NCI-H69 (cell line): ENCODE results near the gene MLPH.
"Not testable (repeated sequence)": the region's sequence is repeated elsewhere in the genome, so short reads cannot be mapped to it uniquely, and the experiment has no call there.

ENCODE experiments used
- DNase-seq: peaks from one replicate; lab custom pipeline; 2025; lab: John Stamatoyannopoulos, UW

Gene MLPH

DNA sequence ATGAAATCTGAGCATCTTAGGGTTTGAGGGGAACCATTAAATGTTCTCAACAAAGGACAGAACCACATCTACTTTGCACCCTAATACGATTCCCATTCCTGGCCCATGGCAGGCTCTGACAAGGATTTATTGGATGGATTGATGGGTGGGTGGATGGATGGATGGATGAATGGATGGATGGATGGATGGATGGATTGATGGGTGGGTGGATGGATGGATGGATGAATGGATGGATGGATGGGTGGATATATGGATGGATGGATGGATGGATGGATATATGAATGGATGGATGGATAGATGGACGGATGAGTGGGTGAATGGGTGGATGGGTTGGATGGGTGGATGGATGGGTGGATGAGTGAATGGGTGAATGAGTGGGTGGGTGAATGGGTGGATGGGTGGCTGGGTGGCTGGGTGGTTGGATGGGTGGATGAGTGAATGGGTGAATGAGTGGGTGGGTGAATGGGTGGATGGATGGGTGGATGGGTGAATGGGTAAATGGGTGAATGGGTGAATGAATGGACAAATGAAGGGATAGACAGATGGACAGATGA, 29.6 kb upstream of the MLPH start:
- no peak for DNase-seq

- DNase-seq = no peak
Observed at GRCh38 chr2:237458519-237458918, 28.5 kb upstream of the MLPH start.

- no peak for DNase-seq
Observed at GRCh38 chr2:237459226-237459625, 27.8 kb upstream of the MLPH start.

DNA sequence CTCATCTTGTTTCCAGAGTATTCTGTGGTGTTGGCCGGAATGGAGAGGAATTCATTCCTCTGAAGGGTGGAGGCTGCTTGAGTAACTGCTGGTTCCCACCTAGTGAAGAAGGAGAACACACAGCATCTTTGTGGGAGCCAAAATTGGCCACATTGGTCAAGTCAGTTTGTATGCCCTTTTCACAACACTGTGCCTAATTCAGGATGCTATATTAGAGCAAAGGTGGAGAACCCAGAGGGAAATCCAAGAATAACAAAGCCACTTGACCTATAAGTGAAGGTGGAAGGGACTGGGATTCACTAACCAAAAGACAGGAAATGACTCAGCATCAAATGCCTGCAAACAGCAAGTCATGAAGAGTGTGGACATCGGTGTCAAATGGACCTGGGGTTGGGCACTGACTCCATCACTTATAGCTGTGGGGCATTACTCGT, 27.3 kb upstream of the MLPH start:
- DNase-seq = no peak

- DNase-seq = no peak
Observed at GRCh38 chr2:237464757-237465391, 22.2 kb upstream of the MLPH start.

DNA sequence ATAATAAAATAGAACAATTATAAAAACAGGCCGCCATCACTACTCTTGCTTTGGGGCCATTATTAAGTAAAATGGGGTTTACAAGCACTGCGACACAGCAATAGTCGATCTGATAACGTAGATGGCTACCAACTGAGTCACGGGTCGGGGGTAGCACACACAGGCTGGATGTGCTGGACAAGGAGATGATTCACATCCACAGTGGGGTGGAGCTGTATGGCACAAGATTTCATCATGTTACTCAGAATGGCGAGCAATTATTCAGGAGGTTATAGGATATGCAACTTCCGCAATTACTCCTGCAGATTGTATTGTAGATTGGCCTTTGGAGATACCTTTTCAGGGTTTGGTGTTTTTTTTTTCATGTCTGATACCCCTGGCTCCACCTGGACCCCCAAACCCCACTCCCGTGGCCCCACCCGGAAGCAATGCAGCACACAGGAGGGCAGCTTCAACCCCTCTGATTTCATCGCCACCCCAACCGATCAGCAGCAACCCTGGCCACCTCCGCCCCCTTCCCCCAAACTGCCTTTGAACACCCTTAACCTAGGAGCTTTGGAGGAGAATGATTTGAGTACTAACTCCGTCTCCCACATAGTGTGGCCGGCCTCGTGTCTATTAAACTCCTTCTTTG, 21.4 kb upstream of the MLPH start:
- no peak for DNase-seq

DNA sequence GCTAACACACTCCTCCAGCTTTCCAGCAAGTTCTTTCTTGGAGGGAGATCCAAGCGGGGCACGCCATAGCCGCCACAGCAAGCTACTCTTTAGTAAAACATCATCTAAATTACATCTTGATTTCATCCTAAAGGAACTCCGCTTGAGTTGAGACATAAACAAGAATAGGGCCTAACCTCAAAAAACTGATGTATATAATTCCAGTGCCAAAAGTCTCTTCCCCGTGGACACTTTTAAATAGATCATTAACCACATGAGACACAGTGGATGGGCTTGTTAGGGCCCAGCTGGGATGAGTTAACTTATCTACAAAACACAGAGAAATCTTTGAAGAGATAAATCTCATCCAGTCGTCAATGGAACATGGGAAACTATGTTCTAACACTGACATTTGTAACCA, 20.8 kb upstream of the MLPH start:
- DNase-seq = no peak

GRCh38 chr2:237467447-237468179, 19.4 kb upstream of the MLPH start:
- DNase-seq = no peak

- DNase-seq = not testable (repeated sequence)
Observed at GRCh38 chr2:237469410-237469809, 17.6 kb upstream of the MLPH start.

DNA sequence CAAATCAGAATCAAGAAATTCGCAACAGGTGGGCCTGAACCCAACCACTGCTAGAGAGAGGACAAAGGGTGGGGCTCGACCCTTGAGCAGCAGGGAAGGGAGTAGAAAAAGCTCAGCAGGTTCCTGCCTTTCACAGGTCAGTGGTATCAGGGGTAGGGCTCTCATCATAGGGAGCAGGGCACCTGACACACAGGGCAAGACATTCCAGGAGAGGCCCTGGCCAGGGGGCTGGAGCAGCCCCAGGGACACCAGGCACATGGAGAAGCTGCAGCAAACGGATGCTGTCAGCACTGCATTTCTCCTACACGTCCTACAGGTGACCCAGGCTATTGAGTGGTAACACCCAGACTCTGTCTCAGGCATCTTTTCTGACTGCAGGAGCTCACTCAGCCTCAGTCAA, 17.2 kb upstream of the MLPH start:
- no peak for DNase-seq

GRCh38 chr2:237470914-237471313, 16.1 kb upstream of the MLPH start:
- no peak for DNase-seq

GRCh38 chr2:237471438-237472186, 15.4 kb upstream of the MLPH start:
- DNase-seq = peak; percentile 72

DNA sequence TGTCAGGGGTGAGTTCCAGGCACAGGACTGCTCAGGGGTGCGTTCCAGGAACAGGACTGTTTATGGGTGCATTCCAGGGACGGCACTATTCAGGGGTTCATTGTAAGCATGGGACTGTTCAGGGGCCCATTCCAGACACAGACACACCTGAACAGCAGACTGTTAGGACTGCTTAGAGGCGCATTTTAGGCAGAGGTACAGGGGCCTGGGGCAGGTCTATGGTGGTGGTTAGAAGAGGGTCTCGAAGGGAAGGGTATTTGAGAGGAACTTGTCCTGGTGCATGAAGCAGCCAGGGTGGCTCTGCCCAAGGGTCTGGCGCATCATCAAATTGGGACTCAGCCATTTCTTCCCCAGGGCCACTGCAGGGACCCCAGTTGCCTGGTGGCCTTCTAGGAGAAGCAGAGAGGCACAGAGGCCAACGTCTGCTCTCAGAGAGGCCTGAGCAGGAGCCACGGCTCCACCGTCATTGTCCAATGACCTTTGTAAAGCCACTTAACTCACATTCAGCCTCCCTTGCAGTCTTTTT, 14.8 kb upstream of the MLPH start:
- DNase-seq = no peak

DNA sequence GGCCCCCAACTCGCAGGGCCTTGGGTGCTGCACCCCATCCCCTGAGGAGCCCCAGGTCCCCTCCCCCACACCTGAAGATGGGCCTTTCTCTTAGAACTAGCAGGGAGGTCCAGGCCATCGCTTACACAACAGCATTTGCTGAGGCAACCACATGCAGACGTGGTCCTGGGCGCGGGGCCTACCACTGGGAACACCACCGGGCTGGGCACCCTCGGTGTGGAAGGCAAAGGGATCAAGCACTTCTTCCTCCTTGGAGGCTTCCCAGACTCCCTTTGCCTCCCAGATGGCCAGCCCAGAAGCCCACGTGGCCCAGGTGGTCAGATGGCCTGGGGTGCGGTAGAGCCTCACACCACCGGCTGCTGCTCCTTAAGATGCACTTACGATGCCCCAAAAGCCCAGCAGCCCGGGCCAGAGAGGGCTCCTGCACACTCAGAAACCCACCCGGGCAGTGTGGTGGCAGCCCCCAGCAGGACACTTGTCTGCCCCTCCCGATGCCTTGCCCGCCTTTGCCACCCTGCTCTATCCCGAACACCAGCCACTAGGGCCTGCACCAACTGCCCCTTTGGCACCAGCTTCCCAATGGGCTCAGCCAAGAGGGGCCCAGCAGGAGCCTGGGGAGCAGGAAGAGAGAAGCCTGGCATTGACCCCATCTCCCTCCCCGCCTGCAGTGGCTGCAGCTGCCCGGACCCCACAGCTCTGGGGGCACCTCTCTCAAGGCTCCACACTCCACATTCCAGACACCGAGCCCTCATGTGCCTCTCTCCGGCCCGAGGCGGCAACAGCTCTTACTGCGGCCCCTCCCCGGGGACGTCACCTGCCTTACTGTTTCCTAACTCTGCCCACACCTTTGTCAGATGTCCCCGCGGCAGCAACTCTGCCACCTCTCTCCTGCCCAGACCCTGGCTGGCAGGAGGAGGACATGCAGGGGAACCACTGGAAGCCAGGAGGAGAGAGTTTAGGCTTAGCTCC, 13.9 kb upstream of the MLPH start:
- no peak for DNase-seq

GRCh38 chr2:237473878-237474441, 13.1 kb upstream of the MLPH start:
- DNase-seq = no peak

DNA sequence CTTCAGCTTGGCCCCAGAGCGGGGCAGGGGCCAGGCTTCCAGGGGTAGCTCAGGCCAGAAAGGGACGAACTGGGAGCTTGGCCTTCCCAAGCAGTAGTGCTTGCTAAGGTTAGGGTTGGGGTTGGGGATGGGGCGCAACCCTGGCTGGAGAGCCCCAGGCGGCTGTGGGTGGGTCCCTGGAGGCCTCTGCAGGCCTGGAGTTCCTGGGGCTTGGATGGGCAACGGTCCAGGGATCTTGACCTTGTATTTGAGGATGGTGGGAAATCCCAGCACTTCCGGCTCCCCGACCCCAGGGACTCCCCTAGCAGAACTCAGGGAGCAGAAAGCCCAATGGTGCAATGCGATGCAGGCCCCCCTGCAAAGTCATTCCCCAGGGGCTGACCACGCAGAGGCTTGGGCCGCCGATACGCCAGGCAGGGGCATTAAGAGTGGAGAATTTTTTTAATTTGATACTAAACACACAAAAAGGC, 12.6 kb upstream of the MLPH start:
- DNase-seq = peak; percentile 1

- DNase-seq = peak; percentile 80
Observed at GRCh38 chr2:237474931-237475703, 11.9 kb upstream of the MLPH start.

GRCh38 chr2:237475704-237476141, 11.3 kb upstream of the MLPH start:
- peak; percentile 45 for DNase-seq

DNA sequence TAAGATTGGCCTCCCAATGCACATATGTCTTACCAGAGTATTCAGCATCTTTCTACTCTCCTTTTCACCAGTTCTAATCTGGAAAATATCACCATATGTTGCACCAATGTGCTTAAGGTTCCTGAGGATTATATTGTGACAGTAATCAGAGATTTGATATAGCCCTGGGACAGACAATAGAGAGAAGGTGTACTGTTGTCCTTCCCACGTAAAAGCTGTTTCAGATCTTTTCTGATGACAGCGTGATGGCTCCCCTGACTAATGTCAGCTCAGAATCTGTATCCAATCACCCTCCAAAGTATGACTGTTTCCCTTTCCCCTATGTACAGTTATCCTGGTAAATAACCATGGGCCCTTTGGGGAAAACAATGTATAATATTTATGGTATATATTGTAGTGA, 9.0 kb upstream of the MLPH start:
- DNase-seq = no peak
